ENCODE data around the gene MED29.

DNA sequence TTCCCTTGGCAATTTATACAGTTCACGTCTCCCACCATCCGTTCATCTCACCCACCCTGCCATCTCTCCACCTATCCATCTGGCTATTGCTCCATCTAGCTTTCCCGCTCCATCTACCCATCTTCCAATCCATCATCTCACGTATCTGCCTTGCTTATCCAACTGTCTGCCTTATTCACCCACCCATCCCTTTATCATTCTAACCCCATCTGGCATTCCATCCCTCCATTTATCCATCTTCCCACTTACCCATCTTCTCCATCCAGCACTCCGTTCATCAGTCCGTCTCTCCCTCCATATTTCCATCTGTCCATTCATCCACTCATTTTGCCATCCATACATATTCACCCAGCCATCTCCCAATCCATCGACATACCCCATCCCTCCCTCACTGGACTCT is 34.6 kb downstream of the MED29 start:
- TF ChIP-seq ZBTB43 (CRISPR knock-in tag; IDR thresholded peaks at IDR 0.05) = no peak
- TF ChIP-seq, protein P1, sequence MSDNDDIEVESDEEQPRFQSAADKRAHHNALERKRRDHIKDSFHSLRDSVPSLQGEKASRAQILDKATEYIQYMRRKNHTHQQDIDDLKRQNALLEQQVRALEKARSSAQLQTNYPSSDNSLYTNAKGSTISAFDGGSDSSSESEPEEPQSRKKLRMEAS (CRISPR knock-in tag; IDR thresholded peaks at IDR 0.05) = no peak
- no peak for TF ChIP-seq ZNF396 (CRISPR knock-in tag; IDR thresholded peaks at IDR 0.05; ENCODE audit: borderline replicate concordance)
- TF ChIP-seq, protein P2, sequence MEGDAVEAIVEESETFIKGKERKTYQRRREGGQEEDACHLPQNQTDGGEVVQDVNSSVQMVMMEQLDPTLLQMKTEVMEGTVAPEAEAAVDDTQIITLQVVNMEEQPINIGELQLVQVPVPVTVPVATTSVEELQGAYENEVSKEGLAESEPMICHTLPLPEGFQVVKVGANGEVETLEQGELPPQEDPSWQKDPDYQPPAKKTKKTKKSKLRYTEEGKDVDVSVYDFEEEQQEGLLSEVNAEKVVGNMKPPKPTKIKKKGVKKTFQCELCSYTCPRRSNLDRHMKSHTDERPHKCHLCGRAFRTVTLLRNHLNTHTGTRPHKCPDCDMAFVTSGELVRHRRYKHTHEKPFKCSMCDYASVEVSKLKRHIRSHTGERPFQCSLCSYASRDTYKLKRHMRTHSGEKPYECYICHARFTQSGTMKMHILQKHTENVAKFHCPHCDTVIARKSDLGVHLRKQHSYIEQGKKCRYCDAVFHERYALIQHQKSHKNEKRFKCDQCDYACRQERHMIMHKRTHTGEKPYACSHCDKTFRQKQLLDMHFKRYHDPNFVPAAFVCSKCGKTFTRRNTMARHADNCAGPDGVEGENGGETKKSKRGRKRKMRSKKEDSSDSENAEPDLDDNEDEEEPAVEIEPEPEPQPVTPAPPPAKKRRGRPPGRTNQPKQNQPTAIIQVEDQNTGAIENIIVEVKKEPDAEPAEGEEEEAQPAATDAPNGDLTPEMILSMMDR (IDR thresholded peaks at IDR 0.05) = no peak
- no peak for TF ChIP-seq STAT6 (CRISPR knock-in tag; conservative IDR thresholded peaks at IDR 0.05; ENCODE audit: low read depth)
- TF ChIP-seq, protein P3, sequence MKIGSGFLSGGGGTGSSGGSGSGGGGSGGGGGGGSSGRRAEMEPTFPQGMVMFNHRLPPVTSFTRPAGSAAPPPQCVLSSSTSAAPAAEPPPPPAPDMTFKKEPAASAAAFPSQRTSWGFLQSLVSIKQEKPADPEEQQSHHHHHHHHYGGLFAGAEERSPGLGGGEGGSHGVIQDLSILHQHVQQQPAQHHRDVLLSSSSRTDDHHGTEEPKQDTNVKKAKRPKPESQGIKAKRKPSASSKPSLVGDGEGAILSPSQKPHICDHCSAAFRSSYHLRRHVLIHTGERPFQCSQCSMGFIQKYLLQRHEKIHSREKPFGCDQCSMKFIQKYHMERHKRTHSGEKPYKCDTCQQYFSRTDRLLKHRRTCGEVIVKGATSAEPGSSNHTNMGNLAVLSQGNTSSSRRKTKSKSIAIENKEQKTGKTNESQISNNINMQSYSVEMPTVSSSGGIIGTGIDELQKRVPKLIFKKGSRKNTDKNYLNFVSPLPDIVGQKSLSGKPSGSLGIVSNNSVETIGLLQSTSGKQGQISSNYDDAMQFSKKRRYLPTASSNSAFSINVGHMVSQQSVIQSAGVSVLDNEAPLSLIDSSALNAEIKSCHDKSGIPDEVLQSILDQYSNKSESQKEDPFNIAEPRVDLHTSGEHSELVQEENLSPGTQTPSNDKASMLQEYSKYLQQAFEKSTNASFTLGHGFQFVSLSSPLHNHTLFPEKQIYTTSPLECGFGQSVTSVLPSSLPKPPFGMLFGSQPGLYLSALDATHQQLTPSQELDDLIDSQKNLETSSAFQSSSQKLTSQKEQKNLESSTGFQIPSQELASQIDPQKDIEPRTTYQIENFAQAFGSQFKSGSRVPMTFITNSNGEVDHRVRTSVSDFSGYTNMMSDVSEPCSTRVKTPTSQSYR (CRISPR knock-in tag; IDR thresholded peaks at IDR 0.05) = no peak
- TF ChIP-seq, protein P4, sequence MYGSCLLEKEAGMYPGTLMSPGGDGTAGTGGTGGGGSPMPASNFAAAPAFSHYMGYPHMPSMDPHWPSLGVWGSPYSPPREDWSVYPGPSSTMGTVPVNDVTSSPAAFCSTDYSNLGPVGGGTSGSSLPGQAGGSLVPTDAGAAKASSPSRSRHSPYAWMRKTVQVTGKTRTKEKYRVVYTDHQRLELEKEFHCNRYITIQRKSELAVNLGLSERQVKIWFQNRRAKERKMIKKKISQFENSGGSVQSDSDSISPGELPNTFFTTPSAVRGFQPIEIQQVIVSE (CRISPR knock-in tag; IDR thresholded peaks at IDR 0.05; ENCODE audit: borderline replicate concordance) = no peak
- no peak for TF ChIP-seq JUN (CRISPR knock-in tag; IDR thresholded peaks at IDR 0.05)

All from WTC11 (cell line).